ENCODE data around the gene PCDHB4. TPM values are rescaled to one million over a fixed set of nuclear protein-coding genes. Genes with fewer than 3 reads are reported as not detected.

PCDHB4 gene
- 10 to 100 TPM in 1 of 4 donors, 1 to 10 TPM in 2, under 1 TPM in 1; 0.59 to 10.5 (median 6.0) TPM for total RNA-seq

GRCh38 chr5:141121563-141121962 is at the start of gene PCDHB4:
Gene PCDHB4, plus strand, starts transcription at chr5:141121818. Its CDS starts 181 bp downstream, at chr5:141121999.
- intact Hi-C loops (cut with DNase I; ENCODE audit: low total_unique reads), result no loop called here
- peak; percentile 38 to 45 for DNase-seq
- Histone ChIP-seq H3K9me3 (peaks cover 0 to 32% of the 10 kb centered on the region in 2 donors), H3K36me3 (peaks cover 0 to 1% of the 10 kb centered on the region in 2 donors), H3K4me3 (peak within 1 kb of the TSS; percentile 12 to 31), H3K27me3 (no peaks in the 10 kb centered on the region), H3K27ac (peak within 1 kb of the TSS in 1 of 2 donors; percentile 26), H3K4me1 (no peaks in the 10 kb centered on the region)
- TF ChIP-seq CTCF (IDR thresholded peaks at IDR 0.05) (peak in 3 of 4 experiments; percentile 13 to 50 (median 23)), POLR2A (IDR thresholded peaks at IDR 0.05) (no peak)

- no peak for DNase-seq
- Histone ChIP-seq H3K36me3 (no peaks in the 10 kb centered on the region), H3K4me3 (no peak overlapping the region), H3K9me3 (peaks cover 0 to 3% of the 10 kb centered on the region in 2 donors), H3K27me3 (peaks cover 0 to 14% of the 10 kb centered on the region in 2 donors), H3K27ac (no peak overlapping the region), H3K4me1 (no peaks in the 10 kb centered on the region)
- TF ChIP-seq POLR2A (IDR thresholded peaks at IDR 0.05) (no peak), CTCF (IDR thresholded peaks at IDR 0.05) (no peak)
- intact Hi-C loops (cut with DNase I; ENCODE audit: low total_unique reads), result no loop called here
These were observed 43.8 kb upstream of the PCDHB4 start for GRCh38 chr5:141077826-141078225.

- Histone ChIP-seq H3K36me3 (no peaks in the 10 kb centered on the region), H3K27ac (no peak overlapping the region), H3K9me3 (peaks cover 0 to 10% of the 10 kb centered on the region in 2 donors), H3K4me1 (no peaks in the 10 kb centered on the region), H3K4me3 (no peak overlapping the region), H3K27me3 (peaks cover 0 to 7% of the 10 kb centered on the region in 2 donors)
- no peak for TF ChIP-seq CTCF (IDR thresholded peaks at IDR 0.05)
- no peak for TF ChIP-seq POLR2A (IDR thresholded peaks at IDR 0.05)
- intact Hi-C loops (cut with DNase I; ENCODE audit: low total_unique reads), result no loop called here
- DNase-seq, result no peak
These were observed 39.4 kb upstream of the PCDHB4 start for GRCh38 chr5:141082228-141082627.

- Histone ChIP-seq H3K4me1 (no peaks in the 10 kb centered on the region), H3K9me3 (peaks cover 0 to 8% of the 10 kb centered on the region in 2 donors), H3K36me3 (no peaks in the 10 kb centered on the region), H3K4me3 (peak overlapping the region; percentile 22 to 38), H3K27ac (peak overlapping the region; percentile 66 to 73), H3K27me3 (no peaks in the 10 kb centered on the region)
- peak; percentile 39 to 56 for DNase-seq
- TF ChIP-seq POLR2A (IDR thresholded peaks at IDR 0.05), result no peak
- TF ChIP-seq CTCF (IDR thresholded peaks at IDR 0.05), result peak; percentile 46 to 53 (median 48)
- intact Hi-C loops (cut with DNase I; ENCODE audit: low total_unique reads), result no loop called here
These were observed 37.1 kb upstream of the PCDHB4 start for GRCh38 chr5:141084487-141084989.

GRCh38 chr5:141094481-141095262 is 26.9 kb upstream of the PCDHB4 start, which contains the start of gene PCDHB2:
Gene PCDHB2, plus strand, starts transcription at chr5:141094615. Its CDS starts 176 bp downstream, at chr5:141094791.
- no peak for TF ChIP-seq POLR2A (IDR thresholded peaks at IDR 0.05)
- peak in 1 of 4 experiments; percentile 9 for TF ChIP-seq CTCF (IDR thresholded peaks at IDR 0.05)
- Histone ChIP-seq H3K4me3 (peak within 1 kb of the TSS in 1 of 2 donors; percentile 14), H3K9me3 (peaks cover 0 to 31% of the 10 kb centered on the region in 2 donors), H3K36me3 (no peaks in the 10 kb centered on the region), H3K4me1 (no peaks in the 10 kb centered on the region), H3K27ac (no peak within 1 kb of the TSS), H3K27me3 (no peaks in the 10 kb centered on the region)
- no peak for DNase-seq
- intact Hi-C loops (cut with DNase I; ENCODE audit: low total_unique reads), result no loop called here
